ENCODE results near the gene TTYH3. TPM values are rescaled to one million over a fixed set of nuclear protein-coding genes. Genes with fewer than 3 reads are reported as not detected.

The TTYH3 gene
- total and polyA plus RNA-seq, 2 of the 13 experiments (the other 11 are each of a cell fraction or from before 2014, with no cell fraction given) = 26.3 to 50.0 TPM

DNA sequence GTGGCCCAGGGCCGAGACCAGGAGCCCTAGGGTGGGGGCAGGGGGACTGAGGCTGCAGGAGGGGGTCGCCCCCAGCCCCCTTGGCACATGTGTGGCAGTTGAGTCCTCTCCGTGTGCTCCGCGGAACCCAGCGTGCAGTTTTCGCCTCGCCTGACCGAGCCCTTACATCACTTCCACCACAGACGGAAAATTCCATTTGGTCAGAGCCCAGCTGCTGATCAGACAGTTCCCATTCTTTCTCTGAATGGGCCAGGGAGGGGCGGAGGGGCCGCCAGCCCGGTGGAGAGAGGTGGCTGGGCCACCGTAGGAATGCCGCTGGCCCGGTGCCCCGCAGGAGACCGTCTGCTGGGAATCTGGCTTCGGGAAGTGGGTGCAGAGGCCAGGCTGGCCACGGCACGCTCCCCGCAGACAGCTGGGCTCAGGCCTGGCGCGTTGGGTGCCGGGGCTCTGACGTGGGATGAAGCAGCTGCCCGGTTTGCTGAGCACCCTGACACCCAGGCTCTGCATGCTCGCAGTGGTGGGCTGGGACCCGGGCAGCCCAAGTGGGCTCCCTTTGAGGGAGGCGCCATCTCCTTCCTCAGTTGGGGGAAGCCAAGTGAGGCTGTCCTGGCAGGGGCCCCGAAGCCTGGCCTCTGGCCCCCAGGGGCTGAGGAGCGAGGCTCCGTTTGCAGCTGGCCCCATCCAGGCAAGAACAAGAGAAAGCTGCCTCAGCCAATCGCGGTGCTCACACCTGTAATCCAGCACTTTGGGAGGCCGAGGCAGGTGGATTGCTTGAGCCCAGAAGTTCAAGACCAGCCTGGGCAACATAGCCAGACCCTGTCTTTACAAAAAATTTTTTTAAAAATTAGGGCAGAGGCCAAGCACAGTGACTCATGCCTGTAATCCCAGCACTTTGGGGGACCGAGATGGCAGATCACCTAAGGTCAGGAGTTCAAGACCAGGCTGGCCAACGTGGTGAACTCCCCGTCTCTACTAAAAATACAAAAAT, 9.9 kb downstream of the TTYH3 start (continued):
- TF ChIP-seq ZBTB40 (IDR thresholded peaks at IDR 0.05) (no peak), ZBTB40 (CRISPR knock-in tag; IDR thresholded peaks at IDR 0.05) (no peak), ZNF496 (CRISPR knock-in tag; IDR thresholded peaks at IDR 0.05; ENCODE audit: insufficient replicate concordance) (no peak), POLR2A (IDR thresholded peaks at IDR 0.05; ENCODE audit: insufficient read depth in 1 of 2, low read depth in 2 of 2, low read length in 2 of 2) (peak in 1 of 2 experiments; percentile 39; a peak in 1 of 4 replicates), RERE (CRISPR knock-in tag; IDR thresholded peaks at IDR 0.05; ENCODE audit: low read depth) (no peak), NR3C1 (CRISPR knock-in tag; IDR thresholded peaks at IDR 0.05) (no peak), ZNF703 (CRISPR knock-in tag; IDR thresholded peaks at IDR 0.05; ENCODE audit: borderline replicate concordance) (no peak), ZNF724P (CRISPR knock-in tag; IDR thresholded peaks at IDR 0.05; ENCODE audit: borderline replicate concordance) (0 out of 2 replicates have a peak, but pooled peaks have one; percentile 53), MTF2 (CRISPR knock-in tag; IDR thresholded peaks at IDR 0.05; ENCODE audit: borderline replicate concordance) (no peak), NFYB (CRISPR knock-in tag; IDR thresholded peaks at IDR 0.05) (no peak), ZSCAN25 (CRISPR knock-in tag; IDR thresholded peaks at IDR 0.05) (no peak), CHCHD3 (CRISPR knock-in tag; IDR thresholded peaks at IDR 0.05) (no peak), ZNF253 (CRISPR knock-in tag; IDR thresholded peaks at IDR 0.05; ENCODE audit: borderline replicate concordance) (no peak)

Measured in HepG2 (cell line).